A549 treated with Hydrocortisone at 1 μM for 4 hours (cell line): ENCODE measurements around the gene GPATCH2. TPM values are rescaled to one million over a fixed set of nuclear protein-coding genes. Genes with fewer than 3 reads are reported as not detected.

ENCODE experiments used
- total RNA-seq: library from RNA; stranded (reverse); fragments of 200-300 nt; extraction: Qiagen RNA extraction; gene quantifications from 5 replicates; pipeline ENCODE4 v1.2.3, GENCODE V29; 2022

GPATCH2 gene
- 6.5 to 10.2 TPM (median 7.1 TPM) in 5 replicates for total RNA-seq

GRCh38 chr1:217630711-217631591 lies at the start of gene GPATCH2, which contains the start of gene SPATA17:
Gene GPATCH2 (minus strand): TSS chr1:217631090. CDS start chr1:217630971, 119 bp downstream.
Gene SPATA17 (plus strand): TSS chr1:217631344. CDS start chr1:217631379, 35 bp downstream.

Other genes with a start within 250 kb of the GPATCH2 start
- gene SPATA17, start 254 bp upstream of the GPATCH2 start, total RNA-seq: 2.2 to 2.8 TPM (median 2.2 TPM) in 5 replicates